Measurements from ENCODE around the gene FHIT.
"Not testable (repeated sequence)": the region's sequence is repeated elsewhere in the genome, so short reads cannot be mapped to it uniquely, and the experiment has no call there.

The FHIT gene

GRCh38 chr3:60919296-60919695 lies 332.0 kb downstream of the FHIT start:
- DNase-seq (ENCODE audit: low spot score) = no peak

DNA sequence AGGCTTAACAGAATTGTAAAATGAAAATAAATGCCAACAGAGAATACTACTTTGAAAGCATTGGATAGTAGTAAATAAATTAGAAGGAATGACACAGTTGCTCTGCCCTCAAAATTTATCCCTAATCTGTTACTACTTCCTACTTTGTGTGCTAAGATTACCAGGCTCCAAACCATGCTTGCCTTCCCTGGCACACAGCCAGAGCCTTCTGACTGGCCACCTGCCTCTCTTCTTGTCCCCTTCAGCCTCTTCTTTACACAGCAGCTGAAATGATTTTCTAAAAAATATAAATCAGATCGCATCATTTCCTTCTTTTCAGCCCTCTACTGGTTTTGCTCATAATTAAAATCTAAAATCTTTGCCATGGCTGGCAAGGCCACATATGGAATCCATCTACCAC lies 334.1 kb downstream of the FHIT start:
- no peak for DNase-seq (ENCODE audit: low spot score)

DNA sequence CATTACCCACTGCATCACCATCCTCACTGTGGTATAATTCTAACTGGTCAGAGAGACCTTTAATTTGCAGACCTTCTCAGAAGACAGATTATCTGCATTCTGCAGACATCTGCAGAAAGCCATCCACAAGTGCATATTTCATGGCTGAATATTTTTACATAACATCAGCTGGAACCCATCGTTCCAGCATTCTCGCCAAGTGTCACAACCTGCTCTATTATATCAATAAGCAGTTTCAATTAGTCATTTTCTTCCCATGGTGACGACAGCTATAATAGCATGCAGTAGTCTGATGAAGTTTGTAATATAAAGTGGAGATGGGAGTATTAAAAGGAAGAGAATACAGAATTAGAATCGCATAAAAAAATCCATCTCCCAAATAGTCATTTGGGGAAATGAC lies 334.7 kb downstream of the FHIT start:
- DNase-seq (ENCODE audit: low spot score) = no peak

- DNase-seq (ENCODE audit: low spot score) = no peak
Observed at GRCh38 chr3:60913474-60913873, 337.8 kb downstream of the FHIT start.

DNA sequence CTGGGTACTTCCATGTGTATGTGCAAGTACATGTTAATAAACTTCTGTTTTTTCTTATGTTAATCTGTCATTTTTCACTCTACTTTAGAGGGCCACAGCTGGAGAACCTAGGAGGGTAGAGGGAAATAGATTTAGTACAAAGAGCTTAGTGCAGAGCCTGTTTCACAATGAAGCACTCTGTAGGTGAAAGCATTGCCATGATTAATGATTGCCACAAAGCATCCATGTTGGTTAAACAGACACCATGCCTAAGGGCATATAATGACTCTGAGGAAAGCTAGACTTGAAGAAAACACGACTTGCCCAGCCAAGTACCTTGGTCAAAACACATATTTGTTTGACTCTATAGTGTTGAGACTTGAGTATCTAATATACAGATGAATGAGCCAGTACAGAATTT lies 338.4 kb downstream of the FHIT start:
- DNase-seq (ENCODE audit: low spot score) = no peak

GRCh38 chr3:60912142-60912541 lies 339.1 kb downstream of the FHIT start:
- DNase-seq (ENCODE audit: low spot score) = no peak

DNA sequence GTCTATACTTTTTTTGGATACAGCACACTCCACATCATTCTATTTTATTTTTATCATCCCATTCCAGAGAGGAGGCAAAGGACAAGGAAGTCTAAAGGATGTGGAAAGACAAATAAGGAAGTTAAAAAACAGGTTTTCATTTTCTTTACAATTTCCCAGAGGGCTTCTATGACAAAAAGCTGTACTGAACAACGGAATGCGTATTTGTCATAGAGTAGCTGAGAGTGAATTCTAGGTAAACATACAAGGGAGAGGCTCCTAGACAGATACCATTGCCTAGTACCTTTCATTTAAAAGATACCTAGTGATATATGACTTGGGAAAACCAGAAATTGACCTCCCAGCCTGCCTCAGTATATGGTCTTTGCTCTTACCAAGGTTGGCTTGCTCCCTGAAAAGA lies 341.7 kb downstream of the FHIT start:
- no peak for DNase-seq (ENCODE audit: low spot score)

DNA sequence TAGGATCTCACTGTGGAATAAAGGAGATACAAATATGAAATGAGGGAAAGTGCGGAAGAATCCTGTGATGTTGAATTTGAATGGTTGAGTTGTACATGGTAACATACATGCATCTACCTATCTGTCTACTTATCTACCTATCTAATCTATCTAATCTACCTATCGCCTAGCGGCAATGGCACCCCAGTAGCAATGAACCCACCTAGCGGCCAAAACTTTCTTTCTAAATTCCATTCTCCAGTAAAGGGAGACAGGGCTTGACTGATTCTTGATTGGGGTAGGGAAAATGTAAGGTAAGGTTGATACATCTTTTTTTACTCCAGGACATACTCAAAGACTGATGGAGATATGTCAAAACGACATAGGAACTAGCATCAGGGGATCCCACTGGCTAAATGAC lies 345.0 kb downstream of the FHIT start:
- DNase-seq (ENCODE audit: low spot score) = no peak

DNA sequence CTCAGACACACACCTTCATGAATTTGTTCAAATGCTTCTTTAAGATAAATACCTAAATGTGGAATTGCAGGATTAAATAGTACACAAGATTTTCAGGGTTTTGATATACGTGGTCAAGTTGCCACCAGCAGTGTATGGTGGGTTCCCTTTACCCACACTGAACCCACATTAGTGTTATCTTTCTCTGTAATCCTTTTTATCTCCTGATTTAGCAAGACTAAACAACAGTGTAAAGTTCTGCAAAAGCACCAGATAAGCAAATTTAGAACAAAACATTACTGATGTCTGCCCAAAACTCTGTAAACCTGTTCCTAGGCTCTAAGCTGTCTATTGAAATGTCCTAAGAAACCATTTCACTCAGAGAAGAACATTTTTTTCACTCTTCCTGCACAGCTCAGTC lies 352.9 kb downstream of the FHIT start:
- no peak for DNase-seq (ENCODE audit: low spot score)

DNA sequence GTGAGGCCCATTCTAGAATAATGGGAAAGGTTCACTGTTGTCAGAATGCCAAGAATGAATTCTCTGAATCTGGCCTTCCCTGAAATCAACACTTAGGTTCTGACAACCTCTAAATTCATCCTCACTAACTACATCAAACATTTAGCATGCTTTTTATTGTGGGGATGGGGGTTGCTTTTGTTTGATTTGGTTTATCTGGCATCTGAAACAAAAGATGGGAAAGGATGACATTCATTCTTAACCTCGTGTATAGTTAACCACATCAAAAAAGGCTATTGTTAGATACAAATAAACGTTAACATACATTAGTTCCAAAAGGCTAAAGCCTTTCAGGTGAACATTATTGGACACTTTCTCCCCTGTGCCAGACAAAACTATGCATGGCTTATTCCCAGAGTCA lies 357.3 kb downstream of the FHIT start:
- no peak for DNase-seq (ENCODE audit: low spot score)

GRCh38 chr3:60890226-60890625 lies 361.0 kb downstream of the FHIT start:
- DNase-seq (ENCODE audit: low spot score) = no peak

DNA sequence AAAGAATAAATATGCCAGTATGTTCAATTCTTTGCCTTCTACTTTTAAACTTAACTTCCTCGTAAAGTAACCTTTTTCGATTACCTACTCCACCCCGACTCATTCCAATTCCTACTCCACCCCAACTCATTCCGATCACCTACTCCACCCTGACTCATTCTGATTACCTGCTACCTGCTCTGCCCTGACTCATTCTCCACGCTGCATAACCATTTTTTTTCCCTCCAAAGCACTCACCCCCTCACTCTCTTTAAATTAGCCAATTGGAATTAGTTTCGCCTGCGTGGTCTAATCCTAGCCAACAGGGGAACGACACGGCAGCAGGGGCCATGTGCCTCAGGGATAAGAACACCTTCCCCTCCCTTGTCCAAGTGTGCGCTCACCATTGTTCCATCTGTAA lies 362.3 kb downstream of the FHIT start:
- DNase-seq (ENCODE audit: low spot score) = not testable (repeated sequence)

- no peak for DNase-seq (ENCODE audit: low spot score)
Observed at GRCh38 chr3:60887574-60887973, 363.7 kb downstream of the FHIT start.

- no peak for DNase-seq (ENCODE audit: low spot score)
Observed at GRCh38 chr3:60886518-60886917, 364.7 kb downstream of the FHIT start.

DNA sequence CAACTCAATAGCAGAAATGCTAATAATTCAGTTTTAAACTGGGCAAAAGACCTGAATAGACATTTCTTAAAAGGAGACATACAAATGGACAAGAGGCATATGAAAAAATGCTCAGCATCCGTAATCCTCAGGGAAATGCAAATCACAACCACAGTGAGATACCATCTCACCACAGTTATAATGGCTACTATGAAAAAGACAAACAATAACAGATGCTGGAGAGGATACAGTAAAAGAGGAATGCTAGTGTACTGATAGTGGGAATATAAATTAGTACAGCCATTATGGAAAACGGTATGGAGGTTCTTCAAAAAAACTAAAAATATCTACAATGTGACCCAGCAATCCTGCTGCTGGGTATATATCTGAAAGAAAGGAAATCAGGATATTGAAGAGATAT lies 367.2 kb downstream of the FHIT start:
- DNase-seq (ENCODE audit: low spot score) = no peak

DNA sequence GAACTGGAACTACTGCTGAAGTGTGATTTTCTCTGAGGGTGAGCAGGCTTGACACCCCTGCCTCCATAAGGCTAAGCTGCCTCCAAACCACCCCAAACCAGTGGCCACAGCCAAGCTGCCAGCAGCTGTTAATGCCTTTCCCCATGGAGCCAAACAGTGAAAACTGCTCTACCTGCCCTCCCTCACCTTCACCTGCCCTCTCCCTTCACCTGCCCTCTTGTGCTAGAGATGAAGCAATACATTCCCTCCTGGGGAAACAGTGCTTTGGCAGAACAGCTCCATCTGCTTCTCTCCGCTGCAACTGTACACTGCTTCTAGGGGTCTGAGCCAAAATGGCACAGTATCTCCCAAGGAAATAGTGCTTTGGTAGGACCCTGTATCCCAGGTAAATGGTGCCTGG lies 374.1 kb downstream of the FHIT start:
- no peak for DNase-seq (ENCODE audit: low spot score)

DNA sequence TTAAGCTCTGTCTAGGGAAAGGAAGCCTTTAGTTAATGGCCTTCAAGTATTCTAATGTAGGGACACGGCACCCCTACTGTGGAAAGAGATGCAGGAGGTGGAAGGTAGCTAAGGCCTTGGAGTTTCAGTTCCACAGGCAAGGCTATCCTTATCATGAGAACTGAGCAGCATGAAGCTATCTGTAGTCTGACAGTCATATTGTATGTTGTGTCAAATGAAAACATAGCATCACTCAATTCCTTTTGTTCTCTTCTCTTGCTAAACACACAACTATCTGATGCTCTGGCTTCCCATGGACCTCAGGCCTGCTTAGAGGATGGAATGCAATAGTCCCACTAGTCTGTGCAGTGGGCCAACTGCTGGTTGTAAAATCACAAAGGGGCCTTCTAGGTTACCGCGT lies 380.9 kb downstream of the FHIT start:
- no peak for DNase-seq (ENCODE audit: low spot score)

- no peak for DNase-seq (ENCODE audit: low spot score)
Observed at GRCh38 chr3:60867200-60867599, 384.1 kb downstream of the FHIT start.

DNA sequence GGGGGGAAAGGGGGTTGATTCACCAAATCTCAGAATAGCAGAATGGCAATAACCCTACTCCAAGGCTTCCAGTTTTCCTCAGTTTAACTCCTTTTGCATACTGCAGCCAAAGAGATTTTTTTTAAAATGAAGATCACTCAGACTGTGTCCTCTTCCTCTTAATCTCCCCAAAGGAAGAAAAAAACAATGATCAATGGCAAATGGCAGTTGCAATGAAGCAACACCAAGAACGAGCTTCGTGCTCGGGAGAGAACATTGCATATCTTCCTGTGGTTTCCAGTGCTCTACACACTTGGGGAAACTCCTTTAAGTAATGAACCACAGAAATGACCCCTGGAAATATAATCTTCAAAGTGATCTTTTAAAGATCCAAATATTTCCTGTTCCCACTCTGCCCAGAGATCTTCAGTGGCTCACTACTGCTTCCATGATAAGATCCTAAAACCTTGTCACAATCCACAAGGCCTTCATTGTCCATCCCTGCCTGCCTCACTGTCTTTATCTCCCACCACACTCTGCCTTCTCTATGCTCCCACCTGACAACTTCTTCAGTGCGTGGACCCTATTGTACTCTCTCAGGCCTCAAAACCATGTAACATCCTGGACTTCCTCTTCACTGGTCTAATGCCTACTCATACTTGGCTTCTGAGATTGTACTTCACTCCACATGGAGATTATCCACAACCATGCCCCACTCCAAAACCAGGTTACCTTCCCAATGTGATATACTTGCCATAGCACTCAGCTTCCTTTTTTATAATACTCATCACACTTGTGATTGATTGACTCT lies 394.8 kb downstream of the FHIT start:
- no peak for DNase-seq (ENCODE audit: low spot score)

GRCh38 chr3:60855250-60855649 lies 396.0 kb downstream of the FHIT start:
- no peak for DNase-seq (ENCODE audit: low spot score)

- no peak for DNase-seq (ENCODE audit: low spot score)
Observed at GRCh38 chr3:60854791-60855190, 396.5 kb downstream of the FHIT start.

DNA sequence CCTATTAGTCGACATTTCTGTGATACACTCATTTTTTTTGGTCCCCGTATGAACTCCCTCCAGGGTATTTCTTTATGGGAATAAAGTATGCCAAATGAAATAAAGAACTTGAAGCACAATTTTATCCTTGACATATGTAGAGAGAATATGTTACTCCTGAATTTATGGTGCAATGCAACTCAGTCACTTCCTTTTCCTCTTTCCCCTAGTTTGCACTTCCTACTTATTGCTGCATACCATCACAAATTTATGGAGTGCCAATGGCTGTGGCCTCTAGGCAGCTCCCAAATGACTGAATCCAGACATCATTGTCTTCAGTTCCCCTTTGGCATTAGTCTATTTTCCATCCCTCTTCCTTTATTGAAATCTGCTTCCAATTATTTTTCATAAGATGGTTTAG lies 403.5 kb downstream of the FHIT start:
- DNase-seq (ENCODE audit: low spot score) = no peak

- no peak for DNase-seq (ENCODE audit: low spot score)
Observed at GRCh38 chr3:60844256-60844655, 407.0 kb downstream of the FHIT start.

- no peak for DNase-seq (ENCODE audit: low spot score)
Observed at GRCh38 chr3:60841355-60841754, 409.9 kb downstream of the FHIT start.

DNA sequence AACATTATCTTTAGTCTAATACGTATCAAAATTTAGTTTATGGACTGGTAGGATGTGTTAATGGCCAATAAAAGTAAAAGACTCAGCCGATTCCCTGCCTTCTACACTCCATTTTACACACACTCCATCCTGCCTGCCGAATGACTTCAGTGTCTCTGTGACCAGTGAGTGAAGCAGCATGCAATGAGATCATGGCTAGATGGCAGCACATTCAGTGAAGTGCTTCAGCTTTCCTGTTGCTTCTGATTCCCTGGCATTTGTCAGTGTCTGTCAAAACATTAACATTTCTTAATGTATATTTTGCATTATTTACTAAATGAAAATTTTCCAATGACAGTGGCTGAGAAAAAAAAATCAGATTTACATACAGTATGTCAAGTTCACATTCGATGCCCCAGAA lies 412.0 kb downstream of the FHIT start:
- no peak for DNase-seq (ENCODE audit: low spot score)

Data from germinal center (tissue), 1 donor.